Jurkat, Clone E6-1 (cell line): ENCODE results near the gene PLBD2.

Source experiments
- DNase-seq: peaks from one replicate; pipeline ENCODE4 v3.0.0-alpha.2; 2011; ENCODE audit warnings: low read depth, low spot score
- H3K4me3 ChIP-seq: 2 replicates; pipeline ENCODE4 v1.5.1; 2011; ENCODE audit warnings: mild to moderate bottlenecking, low read length, control low read depth, moderate library complexity

Gene PLBD2

DNA sequence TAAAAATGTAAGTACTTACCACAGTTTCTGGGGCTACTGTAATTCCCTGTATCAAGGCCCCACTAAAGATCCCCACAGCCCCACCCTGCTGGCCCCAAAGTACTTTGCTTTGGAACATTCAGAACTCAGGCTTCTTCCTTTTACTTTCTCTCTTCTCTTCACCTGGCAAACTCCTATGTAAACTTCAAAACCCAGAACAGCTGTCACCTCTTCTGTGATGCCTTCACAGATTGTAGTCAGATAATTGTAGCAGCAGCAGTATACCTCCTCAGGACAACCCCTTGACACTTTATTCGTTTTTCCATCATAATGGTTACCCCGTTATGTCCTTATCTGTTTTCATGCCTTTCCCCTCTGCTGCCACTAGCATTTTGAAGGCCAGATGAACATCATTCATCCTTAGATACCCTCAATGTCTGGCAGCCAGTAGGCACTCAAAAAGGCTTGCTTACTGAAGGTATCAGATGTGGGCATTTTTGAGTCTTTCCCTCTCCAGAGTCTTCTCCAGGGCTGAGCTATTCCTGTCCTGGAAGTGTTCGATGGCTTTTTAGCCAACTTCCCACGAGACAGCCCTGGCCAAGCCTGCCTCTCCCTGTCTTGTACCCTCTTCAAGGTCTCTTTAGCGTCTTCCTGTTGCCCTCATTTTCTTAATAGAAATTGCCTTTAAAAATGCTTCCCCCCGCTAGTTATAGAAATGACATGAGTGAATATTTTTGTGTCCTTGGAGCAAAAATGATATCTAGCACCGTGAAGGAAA, 7.4 kb downstream of the PLBD2 start:
- H3K4me3 ChIP-seq = no peak overlapping the region
- no peak for DNase-seq

DNA sequence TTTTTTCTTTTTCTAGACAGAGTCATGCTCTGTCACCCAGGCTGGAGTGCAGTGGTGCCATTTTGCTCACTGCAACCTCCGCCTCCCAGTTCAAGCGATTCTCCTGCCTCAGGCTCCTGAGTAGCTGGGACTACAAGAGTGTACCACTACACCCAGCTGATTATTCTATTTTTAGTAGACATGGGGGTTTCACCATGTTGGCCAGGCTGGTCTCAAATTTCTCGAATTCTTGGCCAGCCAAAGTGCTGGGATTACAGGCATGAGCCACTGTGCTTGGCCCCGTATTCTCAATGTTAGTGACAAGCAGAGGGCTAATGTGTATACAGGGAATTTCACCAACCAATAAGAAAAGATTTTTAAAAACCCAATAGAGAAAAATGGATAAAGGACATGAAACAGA, 8.4 kb downstream of the PLBD2 start:
- no peak overlapping the region for H3K4me3 ChIP-seq
- DNase-seq = no peak

GRCh38 chr12:113368331-113368730, 9.9 kb downstream of the PLBD2 start:
- DNase-seq = no peak
- H3K4me3 ChIP-seq = no peak overlapping the region

DNA sequence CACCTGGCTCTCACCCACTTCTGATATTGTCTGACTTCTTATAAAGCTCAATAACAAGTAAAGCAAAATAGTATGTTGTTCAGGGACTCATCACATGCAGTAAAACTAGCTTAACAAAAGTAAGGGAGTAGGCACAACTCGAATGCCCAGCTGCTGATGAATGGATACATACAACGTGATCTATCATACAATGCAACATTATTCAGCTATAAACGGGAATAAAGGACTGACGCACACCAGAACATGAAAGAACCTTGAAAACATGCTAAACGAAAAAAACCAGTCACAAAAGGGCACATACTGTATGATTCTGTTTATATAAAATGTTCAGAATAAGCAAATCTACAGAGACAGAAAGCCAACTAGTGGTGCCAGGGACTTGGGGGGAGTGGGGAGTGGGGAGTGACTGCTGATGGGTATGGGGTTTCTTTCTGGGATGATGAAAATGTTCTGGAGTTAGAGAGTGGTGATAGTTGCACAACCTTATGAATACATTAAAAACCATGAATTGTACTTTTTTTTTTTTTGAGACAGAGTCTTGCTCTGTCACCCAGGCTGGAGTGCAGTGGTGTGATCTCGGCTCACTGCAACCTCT, 11.1 kb downstream of the PLBD2 start:
- H3K4me3 ChIP-seq = no peak overlapping the region
- DNase-seq = no peak

DNA sequence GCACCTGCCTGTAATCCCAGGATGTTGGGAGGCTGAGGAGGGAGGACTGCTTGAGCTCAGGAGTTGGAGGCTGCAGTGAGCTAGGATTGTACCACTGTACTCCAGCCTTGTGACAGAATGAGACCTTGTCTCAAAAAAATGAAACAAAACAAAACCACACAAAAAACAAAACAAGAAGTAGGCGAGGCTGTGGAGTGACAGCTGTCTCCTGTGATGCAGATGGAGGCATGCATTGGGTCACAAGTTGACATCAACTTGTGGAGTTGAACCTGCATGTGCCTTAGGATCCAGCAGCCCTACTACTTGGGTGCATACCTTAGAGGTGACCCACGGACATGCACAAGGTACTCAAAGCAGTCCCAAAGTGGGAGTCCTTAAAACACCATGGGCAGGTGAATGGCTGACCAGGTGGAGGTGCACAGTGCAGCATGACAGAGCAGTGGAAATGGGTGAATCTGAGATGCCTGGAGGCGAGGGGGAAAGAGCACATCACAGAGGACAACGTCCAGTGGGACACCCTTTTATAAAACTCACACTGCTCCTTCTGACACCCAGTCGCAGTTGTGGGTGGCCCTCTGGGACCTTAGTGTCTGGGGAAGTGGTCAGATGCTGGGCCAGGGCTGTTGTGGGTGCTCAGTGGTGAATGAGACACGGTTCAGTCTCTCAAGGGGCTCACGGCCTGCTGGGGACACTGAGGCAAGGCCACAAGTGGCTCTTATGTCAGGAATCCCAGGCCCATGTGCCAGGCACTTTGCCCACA, 12.7 kb downstream of the PLBD2 start:
- DNase-seq = no peak
- H3K4me3 ChIP-seq = no peak overlapping the region

DNA sequence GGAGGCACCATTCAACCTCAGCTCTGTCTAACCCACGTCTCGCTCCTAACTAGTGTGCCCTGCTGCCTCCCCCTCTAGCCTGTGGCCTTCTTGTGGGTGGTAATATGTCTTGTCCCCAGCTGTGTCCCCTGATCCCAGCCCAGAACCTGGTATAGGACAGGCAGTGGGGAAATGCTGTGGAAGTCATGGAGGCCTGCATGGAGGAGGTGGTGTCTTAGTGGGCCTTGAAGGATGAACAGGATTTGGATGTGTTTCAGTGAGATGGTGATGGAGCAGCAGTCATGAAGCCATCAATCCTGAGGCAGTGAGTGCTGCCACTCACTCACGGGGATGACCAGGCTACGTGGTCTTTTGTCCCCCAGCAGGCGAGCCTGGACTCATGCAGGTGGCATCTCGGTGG, 13.4 kb downstream of the PLBD2 start:
- H3K4me3 ChIP-seq = no peak overlapping the region
- DNase-seq = no peak

DNA sequence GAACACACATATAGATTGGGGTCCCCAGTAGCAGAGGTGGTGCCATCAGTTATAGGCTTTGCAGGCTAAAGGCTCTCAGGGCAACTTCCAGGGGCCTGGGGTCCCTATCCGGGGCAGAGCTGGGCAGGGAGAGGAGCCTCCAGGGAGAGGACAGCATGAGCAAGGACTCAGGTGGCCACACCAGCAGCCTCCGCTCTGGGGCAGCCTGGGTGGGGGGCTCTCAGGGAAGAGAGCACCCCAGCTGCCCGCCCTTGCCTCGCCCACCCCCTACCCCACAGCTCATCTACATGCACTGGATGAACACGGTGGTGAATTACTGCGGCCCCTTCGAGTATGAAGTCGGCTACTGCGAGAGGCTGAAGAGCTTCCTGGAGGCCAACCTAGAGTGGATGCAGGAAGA, 14.0 kb downstream of the PLBD2 start:
- H3K4me3 ChIP-seq = no peak overlapping the region
- DNase-seq = no peak

DNA sequence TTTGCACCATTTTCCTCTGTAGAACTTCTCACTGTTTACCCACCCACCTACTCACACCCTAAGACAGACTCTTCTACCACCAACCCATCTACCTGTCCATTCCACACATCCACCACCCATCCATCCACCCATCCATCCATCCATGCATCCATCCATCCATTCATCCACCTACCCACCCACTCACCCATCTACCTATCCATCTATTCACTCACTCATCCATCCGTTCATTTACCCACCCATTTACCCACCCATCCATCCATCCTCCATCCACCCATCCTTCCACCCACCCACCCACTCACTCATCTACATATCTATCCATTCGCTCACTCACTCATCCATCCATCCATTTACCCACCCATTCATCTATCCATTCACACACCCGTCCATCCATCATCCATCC, 15.1 kb downstream of the PLBD2 start:
- no peak for DNase-seq
- H3K4me3 ChIP-seq = no peak overlapping the region

DNA sequence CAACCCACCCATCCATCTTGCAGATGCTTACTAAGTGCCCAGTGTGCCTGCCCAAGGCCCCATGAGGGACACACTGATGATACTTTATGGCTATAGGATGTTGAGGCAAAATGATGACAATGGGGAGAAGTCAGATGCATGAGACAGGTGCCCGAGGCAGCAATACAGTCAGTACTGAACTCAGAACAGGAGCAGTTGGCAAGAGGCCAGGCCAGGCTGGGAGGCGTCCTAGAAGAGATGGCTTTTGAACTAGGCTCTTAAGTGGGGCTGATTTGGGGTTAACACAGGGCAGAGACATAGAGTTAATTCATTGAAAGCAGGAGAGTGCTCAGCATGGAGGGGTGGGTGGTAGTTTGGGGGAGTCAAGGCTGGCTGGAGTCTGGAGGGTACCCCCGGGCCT, 15.6 kb downstream of the PLBD2 start:
- no peak for DNase-seq

GRCh38 chr12:113374823-113375428, 16.5 kb downstream of the PLBD2 start:
- DNase-seq = no peak
- H3K4me3 ChIP-seq = no peak overlapping the region

More for the DNA sequence above, 15.6 kb downstream of the PLBD2 start:
- no peak overlapping the region for H3K4me3 ChIP-seq

DNA sequence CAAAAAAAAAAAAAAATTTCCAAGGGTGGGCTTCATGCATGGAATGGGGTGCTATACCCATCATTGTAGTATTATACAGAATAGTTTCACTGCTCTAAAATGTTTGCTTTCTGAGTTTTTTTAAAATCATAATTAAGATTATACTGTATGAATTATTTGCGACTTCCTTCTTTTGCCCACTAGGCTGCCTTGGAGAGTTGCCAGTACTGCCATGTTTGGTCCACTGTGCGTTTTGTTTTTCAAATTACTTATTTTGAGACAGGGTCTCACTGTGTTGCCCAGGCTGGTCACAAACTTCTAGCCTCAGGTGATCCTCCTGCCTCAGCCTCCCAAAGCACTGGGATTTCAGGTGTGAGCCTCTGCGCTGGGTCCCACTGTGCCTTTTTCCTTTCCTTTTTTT, 19.9 kb downstream of the PLBD2 start:
- H3K4me3 ChIP-seq = no peak overlapping the region
- no peak for DNase-seq

- no peak for DNase-seq
- H3K4me3 ChIP-seq = no peak overlapping the region
Measured at GRCh38 chr12:113381220-113381619, 22.8 kb downstream of the PLBD2 start.

GRCh38 chr12:113382206-113382605, 23.8 kb downstream of the PLBD2 start:
- DNase-seq = no peak
- H3K4me3 ChIP-seq = no peak overlapping the region

DNA sequence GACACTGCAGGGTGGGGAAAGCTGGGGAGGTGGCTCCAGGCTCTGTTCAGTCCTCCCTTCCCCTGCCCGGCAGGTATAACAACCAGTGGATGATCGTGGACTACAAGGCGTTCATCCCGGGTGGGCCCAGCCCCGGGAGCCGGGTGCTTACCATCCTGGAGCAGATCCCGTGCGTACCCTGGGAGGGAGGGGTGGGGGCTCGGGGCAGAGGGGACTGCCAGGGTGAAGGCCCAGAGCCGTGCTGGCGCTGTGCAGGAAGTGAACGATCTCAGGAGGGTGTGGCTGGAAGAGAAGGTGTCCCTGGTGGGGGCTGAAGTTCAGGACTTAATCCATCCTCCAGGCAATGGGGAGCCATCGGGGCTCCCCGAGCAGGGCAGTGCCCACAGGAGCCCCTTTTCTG, 26.4 kb downstream of the PLBD2 start:
- DNase-seq = no peak
- H3K4me3 ChIP-seq = no peak overlapping the region

GRCh38 chr12:113385282-113385882, 27.0 kb downstream of the PLBD2 start:
- DNase-seq = no peak
- no peak overlapping the region for H3K4me3 ChIP-seq

GRCh38 chr12:113386866-113387566, 28.6 kb downstream of the PLBD2 start:
- DNase-seq = no peak
- no peak overlapping the region for H3K4me3 ChIP-seq

DNA sequence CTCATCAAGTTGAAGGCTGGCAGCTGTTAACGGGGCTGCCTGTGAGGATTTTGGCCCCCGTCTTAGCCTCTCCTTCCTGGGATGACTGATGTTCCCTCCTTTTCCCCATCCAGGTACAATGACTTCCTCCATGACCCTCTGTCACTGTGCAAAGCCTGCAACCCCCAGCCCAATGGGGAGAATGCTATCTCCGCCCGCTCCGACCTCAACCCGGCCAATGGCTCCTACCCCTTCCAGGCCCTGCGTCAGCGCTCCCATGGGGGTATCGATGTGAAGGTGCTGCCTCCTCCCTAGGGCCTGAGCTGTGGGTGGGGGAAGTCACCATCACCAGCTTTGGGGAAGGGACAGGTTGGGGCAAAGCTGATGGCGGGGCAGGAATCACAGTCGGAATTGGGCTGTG, 29.2 kb downstream of the PLBD2 start:
- DNase-seq = no peak

DNA sequence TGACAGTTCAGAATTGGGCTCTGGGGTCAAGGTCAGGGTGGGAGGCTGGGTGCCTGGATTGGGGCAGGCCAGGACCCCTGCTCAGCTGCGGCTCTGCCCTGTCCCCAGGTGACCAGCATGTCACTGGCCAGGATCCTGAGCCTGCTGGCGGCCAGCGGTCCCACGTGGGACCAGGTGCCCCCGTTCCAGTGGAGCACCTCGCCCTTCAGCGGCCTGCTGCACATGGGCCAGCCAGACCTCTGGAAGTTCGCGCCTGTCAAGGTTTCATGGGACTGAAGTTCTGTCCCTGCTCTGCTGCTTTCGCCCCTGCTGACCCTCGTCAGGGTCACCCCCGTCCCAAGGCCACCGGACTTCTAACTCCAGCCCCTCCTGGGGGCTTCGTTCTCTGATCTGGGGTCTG, 30.0 kb downstream of the PLBD2 start:
- H3K4me3 ChIP-seq = no peak overlapping the region
- DNase-seq = no peak

More for the DNA sequence above, 29.2 kb downstream of the PLBD2 start:
- no peak overlapping the region for H3K4me3 ChIP-seq
